Glomerular visceral epithelial cell (primary cell): ENCODE measurements around the gene FCAMR.

ENCODE experiments used
- DNase-seq: peaks from one replicate; pipeline ENCODE4 v3.0.0-alpha.2; 2016; ENCODE audit errors: extremely low spot score

The FCAMR gene

DNA sequence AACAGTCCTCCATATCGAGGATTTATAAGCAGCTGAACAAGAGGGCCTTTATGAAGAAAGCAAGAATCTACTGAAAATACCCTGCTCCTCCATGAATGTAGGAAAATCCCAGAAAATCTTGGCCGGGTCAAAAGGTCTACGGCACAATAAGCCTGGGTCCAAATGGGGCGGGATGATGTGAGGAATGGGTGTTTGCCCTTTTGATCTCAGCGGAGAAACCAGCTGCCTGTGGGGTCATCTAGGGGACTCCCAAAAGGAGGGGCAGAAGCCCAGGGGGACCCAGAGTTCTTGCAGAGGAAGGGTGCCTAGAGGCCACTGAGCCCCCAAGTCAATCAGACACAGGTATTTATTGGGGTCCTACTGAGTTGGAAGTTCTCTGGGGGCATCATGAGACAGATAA is 12.6 kb downstream of the FCAMR start:
- no peak for DNase-seq

DNA sequence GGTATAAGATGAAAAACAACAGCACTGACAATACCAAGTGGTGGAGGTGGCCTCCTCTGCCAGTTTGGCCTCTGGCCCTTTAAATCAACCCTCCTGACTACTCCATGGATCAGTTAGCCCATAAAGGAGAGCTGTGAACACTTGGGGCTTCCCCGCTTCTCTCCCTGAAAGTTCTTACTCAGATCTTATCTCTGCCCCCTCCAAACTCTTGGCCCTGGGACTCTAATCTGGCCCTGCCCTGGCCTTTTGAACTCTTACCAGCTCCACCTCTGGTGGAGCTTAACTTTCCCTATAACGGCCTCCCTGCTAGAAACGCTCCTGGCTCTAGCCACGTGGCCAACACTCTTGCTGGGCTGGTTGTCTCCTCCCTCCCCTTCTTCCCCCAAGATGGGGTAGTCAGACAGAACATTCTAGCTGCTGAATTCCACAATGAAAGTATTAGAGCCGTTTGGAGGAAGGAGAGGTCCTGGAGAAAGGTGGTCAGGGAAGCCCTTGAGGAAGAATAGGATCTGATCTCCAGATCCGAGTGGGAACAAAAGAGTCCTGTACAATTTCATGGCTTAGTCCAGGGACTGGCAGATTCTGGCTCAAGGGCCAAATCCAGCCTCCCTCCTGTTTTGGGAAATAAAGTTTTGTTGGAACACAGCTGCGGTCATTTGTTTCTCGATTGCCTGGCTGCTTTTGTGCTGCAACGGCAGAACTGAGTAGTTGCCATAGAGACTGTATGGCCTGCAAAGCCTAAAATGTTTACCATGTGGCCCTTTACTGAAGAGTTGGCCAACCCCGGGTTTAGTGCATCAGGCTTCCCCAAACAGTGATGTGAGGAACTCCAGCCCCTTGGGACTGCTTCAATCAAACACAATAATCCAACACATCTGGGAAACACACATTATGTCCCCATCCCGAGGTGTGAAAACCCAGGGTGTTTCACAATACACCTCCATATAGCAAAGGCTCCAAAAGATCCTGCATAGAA is 14.5 kb downstream of the FCAMR start:
- DNase-seq = peak; percentile 55

DNA sequence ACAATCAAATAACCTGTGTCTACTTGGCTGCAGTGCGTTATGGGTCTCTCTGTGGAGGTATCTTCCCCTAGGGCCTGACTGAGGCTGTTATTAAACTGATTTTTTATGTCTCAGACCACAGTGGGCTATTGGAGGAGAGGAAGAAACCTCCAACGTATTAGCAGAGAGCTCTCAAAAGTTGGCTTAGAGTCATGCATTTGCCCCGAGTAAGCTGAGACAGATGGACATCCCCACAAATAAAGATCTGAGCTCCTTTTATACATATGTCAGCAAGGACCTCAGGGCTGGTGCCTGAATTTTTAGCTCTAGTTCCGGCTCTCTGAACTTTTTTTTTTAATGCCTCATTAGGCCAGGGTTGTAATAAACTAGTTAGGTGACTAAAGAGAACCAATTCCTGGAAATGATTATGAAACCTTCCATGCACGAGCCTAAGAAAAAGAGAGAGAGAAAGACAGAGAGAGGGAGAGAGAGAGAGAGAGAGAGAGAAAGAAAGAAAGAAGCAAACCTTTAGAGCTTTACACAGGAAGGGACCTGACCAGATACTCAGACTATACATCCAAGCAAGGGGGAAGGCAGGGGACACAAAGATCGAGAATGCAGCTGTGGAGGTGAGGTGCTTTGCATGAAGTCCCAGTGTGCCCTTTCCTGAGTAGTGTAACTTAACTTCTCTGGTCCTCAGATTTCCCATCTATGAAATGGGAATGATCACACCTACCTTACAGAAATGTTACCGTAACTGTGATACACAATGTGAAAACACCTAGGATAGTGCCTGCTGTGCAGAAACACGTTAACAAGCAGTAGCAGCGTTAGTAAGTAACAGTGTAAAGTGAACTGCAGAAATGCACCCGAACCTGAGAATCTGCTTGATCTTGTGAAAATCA is 15.6 kb downstream of the FCAMR start:
- DNase-seq = peak; percentile 29

DNA sequence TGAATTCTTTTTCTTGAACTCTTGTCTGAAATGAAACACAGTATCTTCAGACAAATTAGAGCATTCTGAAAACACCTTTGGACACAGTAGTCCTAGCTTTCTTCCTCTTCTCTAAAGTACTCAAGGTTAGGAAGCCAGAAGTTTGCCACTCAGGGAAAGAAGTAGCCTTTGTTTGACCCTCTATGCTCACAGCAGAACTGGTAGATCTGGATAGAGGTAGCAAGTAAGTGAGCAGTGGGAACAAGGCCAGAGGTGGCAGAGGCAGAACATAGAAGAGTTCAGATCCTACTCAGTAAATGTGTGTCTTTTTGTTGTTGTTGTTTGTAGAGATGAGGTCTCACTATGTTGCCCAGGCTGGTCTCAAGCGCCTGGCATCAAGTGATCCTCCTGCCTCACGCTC is 16.6 kb downstream of the FCAMR start:
- DNase-seq = no peak

DNA sequence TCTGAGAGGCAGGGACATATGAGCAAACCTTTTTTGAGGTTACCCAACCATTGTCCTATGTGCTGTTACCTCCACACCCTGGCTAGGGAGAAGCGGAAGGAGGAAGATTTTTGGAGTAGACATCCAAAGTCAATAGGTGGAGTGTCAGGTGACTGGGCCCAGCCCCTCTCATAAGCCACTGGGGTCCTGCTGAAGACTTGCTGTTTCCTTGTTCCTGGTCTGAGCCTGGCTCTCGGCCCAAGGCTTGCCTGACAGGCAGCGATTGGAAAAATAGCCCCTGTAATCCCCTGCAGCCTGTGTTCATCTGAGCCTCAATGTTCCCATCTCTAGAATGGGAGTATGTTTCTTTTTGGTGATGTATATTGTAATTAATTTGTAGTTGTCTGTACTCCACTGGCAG is 17.1 kb downstream of the FCAMR start:
- no peak for DNase-seq

DNA sequence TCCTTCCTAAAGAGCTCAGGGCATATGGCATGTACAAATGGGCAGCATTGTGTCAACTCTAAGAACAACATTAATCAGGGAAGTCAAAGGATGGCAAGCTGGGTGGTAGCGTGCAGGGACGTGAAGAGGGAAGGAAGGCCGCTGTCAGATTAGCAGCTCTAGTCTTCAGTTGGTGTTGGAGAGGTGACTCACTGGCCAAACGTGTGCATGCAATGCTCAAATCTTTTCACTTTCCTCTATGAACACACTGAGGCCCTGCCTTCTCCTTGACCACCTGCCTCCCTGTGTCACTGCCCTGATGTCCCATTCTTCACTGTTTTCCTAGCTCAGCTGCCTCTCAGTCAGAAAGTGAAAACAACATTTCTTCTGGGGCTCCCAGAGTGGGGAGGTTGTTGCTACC is 18.1 kb downstream of the FCAMR start:
- DNase-seq = peak; percentile 88

DNA sequence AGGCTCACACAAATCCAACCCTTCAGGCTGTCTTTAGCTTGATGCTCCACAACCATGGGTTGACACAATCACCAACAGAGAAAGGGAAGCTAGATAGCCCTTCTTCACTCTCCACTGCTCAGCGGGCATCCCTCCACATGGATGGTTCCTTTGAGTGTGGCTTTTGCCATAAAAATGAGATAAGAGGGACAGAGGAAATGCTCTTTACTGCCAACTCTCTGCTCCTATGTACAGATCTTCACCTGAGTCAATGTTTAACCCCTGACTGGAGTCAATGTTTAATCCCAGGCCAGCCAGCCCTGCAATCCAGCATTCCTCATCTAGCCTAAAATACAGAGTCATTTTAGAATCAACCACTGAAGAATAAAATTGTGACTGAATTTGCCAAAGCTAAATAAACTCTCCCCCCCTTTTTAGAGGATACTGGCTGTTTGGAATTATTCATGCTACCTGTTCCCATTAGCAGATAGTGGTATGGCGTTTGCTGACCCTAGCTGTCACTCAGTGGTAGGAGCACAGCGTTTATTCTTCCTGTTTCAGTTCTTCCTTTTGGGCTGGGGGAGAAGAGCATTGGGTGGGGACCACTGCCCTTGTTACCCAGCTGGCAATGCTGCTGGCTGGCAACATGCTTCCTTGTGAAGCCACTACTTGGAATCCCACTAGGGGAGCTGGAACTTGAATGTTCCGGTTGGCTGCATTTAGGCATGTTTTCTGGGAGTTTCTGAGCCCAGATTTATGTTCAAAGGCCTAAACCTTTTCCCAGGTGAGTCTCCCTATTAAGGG is 18.8 kb downstream of the FCAMR start:
- DNase-seq = peak; percentile 94

DNA sequence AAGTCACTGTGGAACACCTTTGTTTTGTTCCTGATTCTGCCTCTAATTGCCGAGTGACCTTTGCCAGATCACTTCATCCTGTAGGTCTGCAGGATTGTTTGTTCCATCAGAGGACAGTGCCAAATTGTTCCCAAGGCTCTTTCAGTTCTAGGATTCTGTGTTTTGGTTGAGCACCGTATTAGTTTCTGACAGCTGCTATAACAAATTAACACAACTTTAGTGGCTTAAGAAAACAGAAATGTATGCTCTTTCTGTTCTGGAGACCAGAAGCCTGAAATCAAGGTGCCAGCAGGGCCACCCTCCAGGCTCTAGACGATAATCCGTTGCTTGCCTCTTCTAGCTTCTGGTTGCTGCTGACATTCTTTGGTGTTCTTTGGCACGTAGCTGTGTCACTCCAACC is 20.6 kb downstream of the FCAMR start:
- DNase-seq = no peak

DNA sequence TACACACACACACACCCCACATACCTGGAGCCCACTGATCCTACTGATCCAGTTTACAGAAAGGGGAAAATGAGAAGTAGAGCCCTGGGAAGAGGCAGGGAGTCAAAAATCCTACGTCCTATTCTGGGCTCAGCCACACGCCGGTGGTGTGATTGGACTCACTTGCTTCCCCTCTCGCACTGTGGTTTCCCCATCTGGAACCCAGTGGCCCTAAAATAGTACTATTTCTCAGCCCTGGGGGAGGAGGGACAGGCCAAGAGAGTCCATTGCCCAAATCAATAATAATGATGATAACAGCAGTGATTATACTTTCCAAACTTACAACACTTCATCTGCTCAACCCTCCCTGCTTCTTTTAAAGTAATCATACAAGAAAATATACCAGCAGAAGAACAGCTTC is 21.1 kb downstream of the FCAMR start:
- no peak for DNase-seq

DNA sequence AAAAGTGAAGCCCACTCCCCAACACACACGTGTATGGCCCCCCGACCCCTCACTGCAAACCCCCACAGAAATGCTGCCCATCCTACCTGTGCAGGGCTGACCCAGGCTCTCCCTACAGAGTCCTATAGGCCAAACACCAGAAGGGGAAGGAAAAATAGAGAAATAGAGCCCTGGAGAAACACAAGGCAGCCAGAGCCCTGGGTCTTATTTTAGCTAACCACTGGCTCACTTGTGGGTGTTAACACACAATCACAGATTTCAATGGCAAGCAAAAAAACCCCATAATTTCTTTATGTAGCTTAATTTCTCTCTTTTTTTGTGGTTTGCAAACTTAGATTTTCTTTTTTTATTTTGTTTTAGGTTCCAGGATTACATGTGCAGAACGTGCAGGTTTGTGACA is 23.0 kb downstream of the FCAMR start:
- no peak for DNase-seq

DNA sequence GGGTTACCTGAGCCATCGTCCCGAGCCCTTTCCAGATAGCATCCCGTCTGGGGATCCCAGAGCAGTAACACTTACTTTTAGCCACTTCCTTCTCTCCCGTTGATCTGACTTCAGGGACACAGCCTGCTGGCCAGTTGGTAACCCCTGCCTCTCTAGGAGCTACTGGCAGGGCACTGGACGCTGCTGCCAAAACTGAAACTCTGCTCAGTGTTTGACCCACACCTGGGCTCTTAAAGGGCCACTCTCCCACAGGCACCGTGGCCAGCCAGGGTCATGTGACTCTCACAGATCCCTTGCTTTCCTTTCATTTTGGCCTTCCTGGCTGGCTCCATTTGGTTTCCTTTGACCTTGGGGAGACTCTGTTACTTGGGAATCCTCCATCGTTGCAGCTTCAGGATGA is 24.0 kb downstream of the FCAMR start, which contains the start of gene PIGR:
PIGR (minus strand) TSS at position 206 of the 400 bp plus-strand sequence. CDS start 5,935 bp downstream, outside the sequence.
- no peak for DNase-seq

DNA sequence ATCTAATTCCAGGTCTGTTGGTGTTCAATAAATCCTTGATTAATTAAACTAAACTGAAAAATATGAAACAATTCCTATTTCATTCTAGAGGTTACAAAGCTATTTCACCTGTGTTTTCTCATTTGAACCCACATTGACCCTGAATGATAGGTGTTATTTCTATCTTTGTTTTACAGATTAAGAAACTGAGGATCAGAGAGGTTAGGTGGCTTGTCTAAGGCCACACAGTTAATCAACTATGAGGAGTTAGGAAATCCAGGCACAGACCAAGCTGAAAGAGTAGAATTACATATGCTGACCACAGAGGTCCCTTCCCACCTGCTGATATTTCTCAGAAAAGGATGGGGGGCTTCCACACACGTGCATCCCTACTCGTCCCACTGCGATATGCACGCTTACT is 24.5 kb downstream of the FCAMR start:
- no peak for DNase-seq

DNA sequence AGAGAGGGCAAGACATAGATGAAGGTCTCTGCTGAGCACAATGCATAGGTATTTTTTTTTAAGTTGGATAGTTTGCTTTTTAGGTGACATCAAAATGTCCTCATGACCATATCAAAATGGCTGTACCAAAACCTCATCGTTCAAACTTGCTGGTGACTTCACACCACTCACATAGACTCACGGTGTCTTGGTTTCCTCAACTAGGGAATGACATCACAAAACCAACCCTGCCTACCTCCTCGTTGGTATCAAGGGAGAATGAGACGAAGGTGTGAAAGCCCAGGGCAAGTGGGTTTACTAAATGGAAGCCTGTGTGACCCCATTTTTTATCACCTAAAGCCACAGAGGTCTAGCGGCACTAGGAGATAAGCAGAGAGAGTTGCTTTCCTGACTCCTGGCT is 25.6 kb downstream of the FCAMR start:
- no peak for DNase-seq

DNA sequence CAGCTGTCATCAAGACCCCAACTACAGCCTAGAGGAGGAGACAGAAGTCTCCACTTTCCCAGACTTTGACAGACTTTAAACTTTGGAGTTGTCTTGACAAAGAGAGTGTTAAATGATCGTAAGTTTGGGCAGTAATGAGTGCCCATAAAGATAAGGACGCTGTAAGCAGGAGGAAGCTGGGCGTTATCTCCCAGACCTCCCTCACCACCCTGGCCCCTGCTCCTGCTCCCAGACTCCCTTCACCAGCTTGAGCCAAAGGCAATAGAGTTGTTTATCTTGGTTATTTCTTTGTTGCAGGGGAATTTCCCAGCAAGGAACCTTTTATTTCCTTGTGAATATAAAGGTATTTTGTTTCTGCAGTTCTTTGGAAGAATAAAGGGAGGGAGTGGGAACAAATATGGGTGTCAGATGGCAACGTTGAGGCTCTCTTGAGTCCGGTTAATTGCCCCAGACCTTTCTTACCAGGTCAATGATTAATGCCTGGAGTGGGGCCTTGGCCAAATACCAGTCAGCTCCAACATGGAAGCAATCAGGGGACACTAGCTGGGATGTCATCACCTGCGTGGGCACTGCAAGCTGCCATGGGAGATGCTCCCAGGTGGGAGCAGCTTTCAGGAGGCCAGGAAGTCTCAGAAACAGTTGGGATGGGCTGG is 28.4 kb downstream of the FCAMR start:
- DNase-seq = peak; percentile 31

DNA sequence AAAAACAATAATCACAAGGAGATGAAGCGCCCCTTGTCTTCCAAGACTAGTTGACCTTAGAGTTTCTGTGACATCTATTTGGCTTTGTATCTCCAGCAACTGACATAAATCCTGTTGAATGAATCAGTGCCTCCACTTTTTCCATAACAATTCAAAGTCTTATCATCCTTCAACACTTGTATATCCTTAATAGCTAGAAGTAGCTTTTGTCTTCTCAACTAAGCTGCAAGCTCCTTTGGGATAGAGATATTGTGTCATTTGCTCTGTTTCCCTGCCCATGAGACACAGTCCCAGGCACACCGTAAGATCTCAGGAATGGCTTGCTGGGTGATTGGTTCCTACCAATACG is 29.7 kb downstream of the FCAMR start:
- DNase-seq = no peak

DNA sequence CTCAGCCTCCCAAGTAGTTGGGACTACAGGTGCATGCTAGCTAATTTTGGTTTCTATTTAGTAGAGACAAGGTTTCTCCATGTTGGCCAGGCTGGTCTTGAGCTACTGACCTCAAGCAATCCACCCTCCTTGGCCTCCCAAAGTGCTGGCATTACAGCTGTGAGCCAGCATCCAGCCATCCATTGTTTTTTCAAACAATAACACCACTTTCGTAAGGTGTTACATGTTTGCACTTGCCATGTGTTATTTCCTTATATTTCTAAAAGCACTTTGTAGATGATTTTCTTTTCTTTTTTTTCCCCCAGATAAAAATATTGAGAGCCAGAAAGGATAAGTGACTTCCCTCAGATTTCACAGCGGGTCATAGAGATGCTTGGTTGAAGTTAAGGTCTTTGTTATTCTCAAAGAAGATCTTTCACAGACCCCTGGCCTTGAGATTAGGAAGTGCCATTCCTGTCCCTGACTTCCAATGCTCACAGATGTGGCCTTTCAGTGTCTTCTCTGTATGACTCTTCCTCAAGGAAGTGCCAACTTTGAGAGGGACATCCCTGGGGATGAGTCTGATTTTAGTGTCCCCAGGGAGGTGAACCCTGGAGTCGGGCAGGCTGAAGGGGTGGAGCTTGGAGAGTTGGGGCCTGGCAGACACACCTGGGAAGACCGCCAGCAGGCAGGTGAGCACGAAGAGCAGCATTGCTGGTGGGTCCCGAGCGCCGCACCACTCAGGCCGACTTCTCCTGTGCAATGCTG is 30.2 kb downstream of the FCAMR start:
- no peak for DNase-seq

DNA sequence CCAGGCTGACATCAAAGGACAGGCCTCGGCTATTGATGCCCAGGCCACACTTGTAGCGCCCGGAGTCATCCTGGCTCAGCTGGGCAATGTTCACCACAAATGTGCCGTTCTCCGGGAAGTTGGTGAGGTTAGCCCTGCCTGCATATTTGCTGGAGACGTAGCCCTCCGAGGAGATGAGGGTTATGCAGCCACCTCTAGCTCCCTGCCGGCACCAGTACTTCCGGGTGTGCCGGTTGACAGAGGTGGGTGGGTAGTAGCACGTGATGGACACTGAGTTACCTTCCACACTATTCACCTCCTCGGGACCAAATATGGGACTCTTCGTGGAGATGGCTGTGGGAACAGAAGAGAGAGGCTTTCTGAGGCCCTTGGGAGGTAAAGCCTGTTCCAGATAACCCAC is 31.1 kb downstream of the FCAMR start:
- DNase-seq = no peak

DNA sequence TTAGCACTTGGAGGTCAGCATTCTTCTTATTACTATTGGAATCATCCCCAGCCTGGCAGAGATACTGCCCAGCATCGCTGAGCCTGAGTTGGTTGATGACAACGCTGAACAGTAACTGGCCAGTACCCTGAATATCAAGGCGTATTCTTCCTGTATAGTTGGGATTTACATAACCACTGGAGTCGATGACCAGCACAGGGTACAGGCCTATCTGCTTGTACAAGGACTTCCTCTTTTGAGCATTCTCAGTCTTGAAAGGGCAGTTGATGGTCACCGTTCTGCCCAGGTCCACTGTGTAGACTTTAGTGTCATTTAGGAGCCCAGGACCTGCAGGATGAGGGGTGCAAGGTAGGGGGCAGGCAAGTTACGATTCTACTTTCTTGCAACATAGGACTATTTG is 32.8 kb downstream of the FCAMR start:
- no peak for DNase-seq

DNA sequence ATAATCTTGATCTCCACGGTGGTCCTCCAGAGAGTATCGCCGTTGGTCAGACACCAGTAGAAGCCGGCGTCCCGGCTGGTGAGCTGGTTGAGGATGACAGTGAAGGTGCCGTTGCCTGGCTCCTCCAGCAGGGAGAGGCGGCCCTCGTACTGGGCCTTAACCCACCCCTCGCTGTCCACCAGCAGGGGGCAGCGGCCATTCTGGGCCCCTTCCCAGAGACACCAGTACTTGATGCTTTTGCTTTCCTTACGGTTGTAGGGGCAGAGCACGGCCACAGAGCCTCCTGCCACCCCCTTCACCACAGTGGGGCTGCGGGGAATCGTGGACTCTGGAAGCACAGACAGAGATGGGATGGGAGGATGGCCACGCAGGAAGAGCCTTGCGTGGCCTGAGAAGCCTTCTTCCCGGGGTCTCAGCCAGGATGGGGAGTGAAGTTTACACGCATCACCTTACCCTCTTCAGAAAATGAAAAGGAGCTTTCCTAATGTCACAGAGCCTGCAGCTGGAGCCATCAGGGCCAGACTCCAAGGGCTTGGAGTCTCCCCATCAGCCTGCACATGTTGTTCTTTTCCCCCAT is 34.7 kb downstream of the FCAMR start:
- DNase-seq = peak; percentile 32

DNA sequence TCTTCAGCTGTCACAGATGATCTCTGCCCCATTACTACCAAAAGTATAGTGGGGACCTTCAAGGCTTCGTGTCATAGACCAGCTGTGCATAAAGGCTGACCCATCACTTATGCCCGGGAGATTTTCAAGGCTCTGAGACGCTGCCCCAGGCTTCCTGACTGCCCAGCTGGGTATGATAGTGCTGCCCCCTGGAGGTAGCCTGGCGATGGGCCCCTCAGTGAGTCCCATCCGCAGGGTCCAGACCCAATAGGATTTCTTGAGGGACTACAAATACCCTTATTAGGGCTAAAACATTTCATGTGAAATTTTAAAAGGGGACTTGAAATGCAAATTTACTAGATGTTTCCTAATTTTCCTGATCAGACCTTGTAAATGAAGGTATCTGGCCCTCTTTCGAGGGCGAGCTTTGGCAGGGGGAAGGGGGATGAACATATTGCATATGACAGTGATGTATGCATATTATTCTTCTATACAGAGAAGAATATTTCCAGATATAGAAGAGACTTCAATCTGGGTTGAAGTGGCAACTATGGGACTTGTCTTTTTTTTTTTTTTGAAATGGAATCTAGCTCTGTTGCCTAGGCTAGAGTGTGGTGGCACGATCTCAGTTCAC is 36.8 kb downstream of the FCAMR start:
- no peak for DNase-seq
